A204.1 (cell line): ENCODE results near the gene NEU1.
"Not testable (repeated sequence)": the region's sequence is repeated elsewhere in the genome, so short reads cannot be mapped to it uniquely, and the experiment has no call there.

Experiments
- FAIRE-seq: peaks from 2 replicates; lab custom pipeline; 2012; peaks lifted over from hg19 to GRCh38; lab: Jason Lieb, UNC

Gene NEU1

DNA sequence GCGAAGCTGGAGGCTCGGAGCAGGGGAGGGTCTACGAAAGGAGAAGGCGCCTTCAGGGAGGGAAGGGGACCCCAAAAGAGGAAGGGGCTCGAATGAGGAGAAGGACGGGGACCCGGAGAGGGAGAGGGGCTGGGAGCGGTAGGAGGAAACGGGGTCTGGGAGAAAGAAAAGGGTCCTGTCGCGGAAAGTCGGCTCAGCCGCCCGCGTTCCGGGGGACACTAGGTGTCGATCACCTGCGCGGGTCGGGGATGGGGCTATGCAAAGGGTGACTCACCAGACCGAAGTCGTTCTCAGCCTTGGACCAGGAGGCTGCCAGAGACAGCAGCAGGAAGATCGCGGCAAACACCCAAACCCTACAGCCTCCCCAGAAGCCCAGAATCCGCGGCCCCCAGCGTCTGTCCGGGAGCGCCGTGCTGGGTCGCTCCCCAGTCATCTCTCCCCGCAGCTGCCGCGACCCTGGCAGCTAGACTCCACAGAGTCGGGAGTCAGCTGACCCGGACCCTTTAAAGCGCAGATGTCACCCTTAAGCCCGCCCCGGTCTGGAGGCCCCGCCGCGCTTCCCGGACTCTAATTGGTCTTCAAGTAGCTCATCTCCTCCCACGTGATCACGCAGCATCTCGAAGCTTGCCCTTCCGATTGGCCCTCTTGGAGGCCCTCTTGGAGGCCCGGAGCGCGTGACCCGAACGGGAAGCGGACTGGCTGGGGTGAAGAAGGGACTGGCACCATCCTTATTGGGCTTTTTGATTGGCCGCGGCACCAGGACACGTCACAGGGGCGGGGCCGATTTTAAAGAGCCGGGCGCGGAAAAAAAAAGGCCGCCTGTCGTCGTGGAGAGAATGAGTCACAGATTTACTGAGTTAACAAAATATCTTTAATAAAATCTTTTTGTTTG, at the start of gene NEU1:
NEU1 (minus strand) TSS at position 478 of the 892 bp plus-strand sequence; CDS start at position 433, 45 bp downstream.
- FAIRE-seq = peak; percentile 99

DNA sequence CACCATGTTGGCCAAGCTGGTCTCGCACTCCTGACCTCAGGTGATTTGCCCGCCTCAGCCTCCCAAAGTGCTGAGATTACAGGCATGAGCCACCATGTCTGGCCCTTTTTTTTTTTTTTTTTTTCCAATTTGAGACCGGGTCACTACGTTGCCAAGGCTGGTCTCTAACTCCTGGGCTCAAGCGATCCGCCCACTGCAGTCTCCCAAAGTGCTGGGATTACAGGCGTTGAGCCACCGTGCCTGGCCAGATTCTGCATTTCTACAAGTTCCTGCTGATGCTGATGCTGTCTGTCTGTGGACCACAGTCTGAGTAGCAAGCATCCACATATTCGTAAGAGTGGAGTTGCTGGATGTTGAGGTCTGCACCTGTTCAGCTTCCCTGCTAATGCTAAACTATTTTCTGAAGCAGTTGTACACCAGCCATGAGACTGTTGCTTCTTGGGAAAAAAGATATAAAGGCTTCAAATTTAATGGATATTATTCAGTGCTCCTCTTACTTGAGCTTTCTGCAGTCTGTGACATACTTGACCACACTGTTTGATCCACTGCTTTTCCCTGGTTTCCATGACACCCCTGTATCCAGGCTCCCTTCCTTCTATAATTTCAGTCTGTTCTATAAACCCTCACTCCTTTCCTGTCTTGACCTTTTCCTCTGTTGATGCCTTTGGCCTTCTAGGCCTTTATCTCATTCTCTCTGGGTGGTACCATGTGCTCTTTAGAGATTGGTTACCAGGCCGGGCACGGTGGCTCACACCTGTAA, 49.4 kb upstream of the NEU1 start:
- no peak for FAIRE-seq

DNA sequence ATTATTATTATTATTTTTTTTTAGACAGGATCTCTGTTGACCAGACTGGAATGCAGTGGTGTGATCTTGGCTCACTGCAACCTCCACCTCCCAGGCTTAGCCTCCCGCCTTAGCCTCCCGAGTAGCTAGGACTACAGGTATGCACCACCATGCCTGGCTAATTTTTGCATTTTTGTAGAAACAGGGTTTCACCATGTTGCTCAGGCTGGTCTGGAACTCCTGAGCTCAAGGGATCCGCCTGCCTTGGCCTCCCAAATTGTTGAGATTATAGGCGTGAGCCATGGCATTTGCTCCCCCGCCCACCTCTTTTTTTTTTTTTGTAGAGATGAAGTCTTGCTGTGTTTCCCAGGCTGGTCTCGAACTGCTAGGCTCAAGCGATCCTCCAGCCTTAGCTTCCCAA, 46.7 kb upstream of the NEU1 start:
- not testable (repeated sequence) for FAIRE-seq

DNA sequence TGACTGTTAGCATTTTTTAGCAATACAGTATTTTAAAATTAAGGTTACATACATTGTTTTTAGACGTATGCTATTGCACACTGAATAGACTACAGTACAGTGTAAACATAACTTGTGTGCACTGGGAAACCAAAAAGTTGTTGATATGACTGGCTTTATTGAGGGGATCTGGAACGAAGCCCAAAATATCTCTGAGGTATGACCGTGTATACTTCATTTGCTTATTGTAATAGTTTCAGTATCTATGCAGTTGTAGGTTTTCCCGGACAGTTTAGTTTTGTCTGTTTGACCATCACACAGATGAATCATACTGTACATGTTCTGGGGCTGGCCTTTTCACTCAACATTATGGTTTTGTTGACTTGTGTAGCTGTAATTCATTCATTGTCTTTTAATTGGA, 46.2 kb upstream of the NEU1 start:
- FAIRE-seq = no peak

DNA sequence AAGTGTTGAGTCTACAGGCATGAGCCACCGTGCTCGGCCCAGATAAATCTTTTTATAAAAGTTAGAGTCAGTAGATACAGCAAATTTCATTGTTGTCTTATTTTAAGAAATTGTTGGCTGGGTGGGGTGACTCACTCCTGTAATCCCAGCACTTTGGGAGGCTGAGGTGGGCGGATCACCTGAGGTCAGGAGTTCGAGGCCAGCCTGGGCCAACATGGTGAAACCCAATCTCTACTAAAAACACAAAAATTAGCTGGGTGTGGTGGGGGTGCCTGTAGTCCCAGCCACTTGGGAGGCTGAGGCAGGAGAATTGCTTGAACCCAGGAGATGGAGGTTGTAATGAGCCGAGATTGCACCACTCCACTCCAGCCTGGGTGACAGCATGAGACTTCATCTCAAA, 45.6 kb upstream of the NEU1 start:
- FAIRE-seq = not testable (repeated sequence)

DNA sequence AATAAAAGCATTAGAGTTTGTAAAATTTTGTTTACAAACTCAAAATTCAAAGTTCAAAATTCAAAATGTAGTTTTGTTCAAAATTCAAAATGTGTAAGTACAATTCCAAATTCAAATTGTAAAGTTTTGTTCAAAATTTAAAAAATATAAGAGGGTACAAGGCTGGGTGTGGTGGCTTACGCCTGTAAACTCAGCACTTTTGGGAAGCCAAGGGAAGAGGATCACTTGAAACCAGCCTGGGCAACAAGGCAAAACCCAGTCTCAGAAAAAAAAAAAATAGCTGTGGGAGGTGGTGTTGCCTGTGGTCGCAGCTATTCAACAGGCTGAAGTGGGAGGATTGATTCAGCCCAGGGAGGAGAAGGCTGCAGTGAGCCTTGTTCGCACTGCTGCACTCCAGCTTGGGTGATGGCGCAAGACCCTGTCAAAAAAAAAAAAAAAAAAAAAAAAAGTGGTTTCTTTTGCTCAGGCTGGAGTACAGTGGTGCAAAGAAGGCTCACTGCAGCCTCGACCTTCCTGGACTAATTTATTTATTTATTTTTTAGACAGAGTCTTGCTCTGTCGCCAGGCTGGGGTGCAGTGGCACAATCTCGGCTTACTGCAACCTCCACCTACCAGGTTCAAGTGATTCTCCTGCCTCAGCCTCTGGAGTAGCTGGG, 44.7 kb upstream of the NEU1 start:
- no peak for FAIRE-seq

DNA sequence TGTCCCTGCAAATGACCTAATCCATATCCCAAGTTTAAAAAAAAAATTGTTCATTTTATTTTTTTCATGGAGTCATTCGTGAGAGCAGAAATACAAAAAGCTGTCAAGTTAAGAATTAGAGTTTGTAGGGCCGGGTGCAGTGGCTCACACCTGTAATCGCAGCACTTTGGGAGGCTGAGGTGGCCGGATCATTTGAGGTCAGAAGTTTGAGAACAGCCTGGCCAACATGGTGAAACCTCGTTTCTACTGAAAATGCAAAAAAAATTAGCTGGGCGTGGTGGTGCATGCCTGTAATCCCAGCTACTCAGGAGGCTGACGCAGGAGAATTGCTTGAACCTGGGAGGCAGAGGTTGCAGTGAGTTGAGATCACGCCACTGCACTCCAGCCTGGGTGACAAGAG, 44.1 kb upstream of the NEU1 start:
- FAIRE-seq = not testable (repeated sequence)

DNA sequence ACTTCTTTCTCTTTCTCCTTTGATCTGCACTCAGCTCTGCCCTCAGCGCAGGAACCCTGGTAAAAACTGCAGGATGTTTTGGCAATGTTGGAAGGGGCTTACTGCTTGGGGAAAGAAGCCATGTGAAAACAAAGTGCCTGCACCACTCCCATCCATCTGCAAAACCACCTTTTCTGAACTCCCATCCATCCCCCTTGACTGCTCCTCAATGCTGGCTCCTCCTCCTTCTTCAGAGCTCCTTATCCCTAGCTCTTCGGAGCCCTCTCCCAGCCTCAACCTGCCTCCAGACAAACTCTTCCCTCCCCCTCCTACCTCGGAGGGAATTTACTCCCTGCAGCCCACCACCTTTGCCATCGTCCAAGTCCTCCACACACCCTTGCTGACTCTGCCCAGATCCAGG, 43.5 kb upstream of the NEU1 start:
- no peak for FAIRE-seq

DNA sequence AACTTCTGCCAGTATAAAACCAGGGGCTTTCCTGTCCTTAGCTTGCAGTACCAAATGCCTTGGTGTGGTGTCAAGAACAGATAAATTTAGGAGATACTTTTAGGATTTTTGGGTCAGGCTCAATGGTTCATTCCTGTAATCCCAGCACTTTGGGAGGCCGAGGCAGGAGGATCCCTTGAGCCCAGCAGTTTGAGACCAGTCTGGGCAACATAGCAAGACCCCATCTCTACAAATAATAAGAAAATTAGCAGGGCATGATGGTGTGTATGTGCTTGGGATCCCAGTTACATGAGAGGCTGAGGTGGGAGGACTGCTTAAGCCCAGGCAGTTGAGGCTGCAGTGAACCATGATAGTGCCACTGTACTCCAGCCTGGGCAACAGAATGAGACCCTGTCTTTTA, 42.4 kb upstream of the NEU1 start:
- FAIRE-seq = no peak

DNA sequence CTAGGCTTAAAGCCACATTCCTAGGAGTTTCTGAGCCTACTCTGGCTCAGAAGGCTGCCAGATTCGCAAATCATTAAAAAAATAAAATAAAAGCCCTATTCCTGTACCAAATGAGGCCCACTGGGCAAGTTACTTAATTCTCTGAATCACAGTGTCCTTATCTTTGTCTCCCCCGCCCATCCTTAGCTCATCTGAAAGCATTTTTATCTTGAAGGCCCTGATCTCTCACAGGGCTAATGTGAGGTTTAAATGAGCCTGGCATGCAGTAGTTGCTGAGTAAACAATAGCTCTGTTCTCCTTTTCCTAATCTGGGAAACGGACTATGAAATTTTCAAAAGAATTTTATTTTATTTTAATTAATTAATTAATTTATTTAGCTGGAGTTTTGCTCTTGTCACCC, 41.3 kb upstream of the NEU1 start:
- no peak for FAIRE-seq

DNA sequence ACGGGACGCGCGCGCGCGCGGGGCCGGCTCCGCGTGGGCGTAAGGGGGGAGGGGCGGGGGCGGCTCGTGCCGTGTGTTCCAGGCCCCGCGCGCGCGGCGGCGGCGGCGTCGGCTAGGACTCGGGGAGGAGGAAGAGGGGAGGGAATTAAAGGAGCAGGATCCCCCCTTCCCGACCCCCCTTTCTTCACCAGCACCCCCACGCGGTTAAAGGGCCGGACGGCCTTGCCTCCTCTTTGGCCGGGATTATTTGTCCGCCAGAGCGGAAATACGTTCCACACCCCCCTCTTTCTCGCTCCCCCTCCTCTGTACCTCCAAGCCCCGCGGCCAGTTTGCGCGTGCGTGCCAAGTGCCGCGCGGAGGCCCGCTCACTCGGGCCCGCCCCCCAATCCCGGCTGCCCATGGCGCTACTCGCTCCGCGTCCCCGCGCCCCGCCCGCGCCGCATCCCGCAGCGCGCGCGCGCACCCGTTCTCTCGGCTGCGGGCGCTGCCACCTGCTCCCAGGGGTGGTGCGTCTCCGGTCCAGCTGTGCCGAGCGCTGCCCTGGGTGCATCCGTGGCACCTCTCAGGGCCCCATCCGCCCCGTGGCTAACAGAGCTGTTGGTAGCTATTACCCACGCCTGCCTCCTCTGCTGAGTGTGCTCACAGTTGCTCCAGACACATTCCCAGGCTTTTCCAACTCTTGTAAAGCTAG, 39.5 kb upstream of the NEU1 start, which contains the start of gene ZBTB12:
ZBTB12 (minus strand) TSS at position 134 of the 691 bp plus-strand sequence. CDS start 781 bp downstream, outside the sequence.
- FAIRE-seq = no peak

DNA sequence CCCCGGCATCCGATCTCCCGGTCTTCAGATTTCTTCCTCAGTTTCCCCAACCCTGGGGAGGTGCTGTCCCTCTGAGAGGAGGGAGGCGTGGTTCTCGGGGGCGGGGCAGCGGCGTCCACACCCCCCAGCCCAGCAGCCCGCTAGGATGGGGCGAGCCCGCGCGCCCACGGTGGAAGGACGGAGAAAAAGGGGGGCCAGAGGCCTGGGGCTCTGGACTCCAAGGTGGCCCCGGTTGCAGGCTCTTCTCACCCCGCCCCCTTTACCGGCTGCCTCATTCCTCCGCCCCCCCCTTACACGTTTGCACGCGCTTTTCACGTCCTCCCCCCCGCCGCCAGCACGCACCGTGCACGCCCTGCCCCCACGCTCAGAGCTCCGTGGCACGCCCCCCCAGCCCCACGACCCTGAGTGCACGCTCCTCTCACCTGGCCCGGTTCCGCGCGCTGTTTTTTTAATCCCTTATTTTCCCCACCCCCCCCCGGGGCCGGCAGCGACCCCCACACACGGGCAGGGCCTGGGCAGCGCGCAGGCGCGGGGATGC, 38.9 kb upstream of the NEU1 start:
- FAIRE-seq = no peak

DNA sequence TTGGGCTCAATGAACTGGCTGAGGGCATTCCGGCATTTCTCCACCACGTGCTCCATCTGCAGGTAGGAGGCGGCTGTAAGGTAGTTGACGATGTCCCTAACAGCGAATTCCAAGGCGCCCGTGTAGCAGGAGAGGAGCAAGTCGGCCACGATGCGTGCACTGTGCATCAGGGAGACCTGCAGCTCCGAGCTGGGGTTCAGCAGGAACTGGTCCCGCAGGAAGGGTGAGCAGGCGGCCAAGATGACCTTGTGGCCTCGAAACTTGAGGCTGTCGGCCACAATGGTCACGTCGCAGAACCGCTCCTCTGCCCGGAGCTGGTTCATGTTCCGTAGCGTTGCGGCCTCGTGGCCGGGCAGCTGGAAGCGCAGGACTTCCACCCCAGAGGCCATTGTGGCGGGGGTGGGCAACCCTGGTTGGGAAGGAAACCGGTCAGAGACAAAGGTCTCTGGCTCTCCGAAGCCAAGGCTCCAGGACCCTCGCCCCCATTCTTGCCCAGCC, 38.3 kb upstream of the NEU1 start:
- no peak for FAIRE-seq

DNA sequence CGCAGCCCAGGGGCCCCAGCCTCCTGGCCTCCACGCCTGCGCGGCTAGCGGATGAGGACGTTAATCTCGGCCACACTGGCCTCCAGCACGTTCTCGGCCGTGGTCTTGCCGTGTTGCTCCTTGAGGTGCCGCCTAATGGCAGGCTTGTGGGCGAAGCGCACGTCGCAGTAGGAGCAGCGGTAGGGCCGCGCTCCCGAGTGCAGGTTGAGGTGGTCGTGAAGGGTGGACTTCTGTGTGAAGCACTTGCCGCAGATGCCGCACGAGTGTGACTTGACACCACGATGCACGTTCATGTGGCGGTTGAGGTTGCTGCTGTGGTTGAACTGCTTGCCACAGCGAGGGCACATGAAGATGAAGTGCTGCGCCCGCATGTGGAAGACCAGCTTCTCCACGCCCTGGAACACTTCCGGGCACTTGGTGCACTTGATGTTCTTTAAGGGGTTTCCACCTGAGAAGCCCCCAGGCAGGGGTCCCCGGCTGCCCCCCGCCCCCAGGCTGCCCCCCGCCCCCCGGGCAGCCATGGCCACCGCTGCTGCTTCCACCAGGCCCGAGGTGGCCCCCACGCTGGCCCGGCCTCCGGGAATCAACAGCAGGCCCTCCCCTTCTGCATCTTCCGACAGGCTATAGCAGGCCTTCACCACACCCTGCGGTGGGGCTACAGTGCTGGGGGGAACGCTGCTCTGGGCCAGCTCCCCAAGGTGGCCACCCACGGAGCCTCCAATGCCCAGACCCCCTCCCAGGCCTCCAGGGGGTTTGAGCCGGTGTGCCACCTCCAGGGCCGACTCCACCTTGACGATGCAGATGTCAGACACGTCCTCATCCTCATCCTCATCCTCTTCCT, 37.5 kb upstream of the NEU1 start:
- no peak for FAIRE-seq

DNA sequence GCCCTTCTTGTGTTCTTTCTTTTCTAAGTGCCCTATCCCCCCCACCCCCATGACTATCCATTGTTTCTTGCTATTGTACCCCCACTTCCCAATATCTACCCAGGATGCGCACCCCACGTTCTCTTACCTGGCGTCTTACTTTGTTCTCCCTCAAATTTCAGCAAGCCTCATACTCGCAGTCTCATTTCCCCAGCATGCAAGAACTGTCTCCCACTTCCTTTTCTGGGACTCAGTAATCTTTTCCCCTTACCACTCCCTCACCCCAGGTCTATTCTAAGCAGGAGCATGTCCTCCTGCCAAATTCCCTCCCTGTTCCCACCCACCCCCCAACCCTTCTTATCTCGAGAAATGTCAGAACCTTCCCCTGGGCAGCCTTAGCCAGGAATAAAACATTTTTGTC, 36.6 kb upstream of the NEU1 start:
- FAIRE-seq = no peak

DNA sequence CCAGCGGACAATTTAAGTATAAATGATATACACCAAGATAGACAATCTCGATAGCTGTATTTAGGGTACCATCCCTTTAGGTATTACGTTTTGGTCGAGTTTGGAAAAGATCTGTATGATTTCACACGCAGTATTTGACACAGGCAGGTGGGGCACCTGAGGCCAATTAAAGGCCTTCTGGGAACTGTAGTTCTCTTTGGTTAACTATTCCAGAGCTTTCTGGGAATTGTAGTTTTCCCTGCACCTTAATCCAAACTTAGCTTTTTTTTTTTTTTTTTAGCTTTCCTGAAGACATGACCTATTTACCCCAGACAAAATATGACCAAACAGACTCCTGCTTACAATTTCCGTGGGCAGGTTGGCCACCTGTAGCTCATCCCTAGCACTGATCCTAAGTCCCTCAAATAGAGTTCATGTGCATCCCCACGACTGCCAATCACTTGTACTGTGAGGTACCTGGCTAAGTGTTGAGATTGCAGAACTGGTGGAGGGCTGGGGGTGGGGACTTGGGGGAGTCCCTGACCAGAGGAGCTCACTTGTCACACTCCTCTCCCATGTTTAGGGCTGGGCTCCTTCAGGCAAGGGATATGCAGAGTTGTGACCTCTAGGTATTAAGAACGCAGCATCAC, 35.9 kb upstream of the NEU1 start:
- FAIRE-seq = no peak

DNA sequence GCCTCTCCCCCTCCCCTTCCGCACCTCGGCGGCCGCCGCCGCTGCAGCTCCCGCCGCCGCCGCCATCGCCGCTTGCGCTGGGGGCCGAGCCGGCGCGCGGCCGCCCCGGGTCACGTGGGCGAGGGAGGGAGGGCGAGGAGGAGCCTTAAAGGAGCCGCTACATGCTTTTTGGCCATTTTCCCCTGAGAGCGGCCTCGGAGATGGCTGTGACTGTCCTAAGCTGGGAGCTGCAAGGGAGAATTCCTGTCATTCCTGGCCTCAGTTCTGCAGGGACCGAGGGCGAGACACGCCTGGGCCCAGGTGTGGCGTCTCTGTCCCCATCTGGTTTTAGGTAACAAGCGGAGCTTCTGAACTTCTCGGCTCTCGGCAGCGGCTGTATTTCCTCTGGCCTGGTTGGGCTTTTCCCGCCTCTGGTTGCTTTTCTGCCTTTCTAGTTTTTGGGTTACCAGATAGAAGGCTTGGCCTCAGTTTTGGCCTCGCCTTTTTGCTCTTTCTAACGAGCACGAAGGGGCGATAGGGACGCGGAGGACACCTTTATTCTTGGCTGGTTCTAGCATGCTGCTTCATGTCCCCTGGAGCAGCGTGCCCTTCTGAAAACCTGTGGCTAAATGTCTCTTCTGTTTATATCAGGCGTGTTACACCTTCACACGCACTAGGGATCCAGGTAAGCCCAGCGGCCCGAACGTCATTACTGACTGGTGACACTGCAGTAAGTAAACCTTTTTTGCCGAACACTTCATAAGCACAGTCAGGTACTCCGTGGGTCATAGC, 35.2 kb upstream of the NEU1 start, which contains the start of gene EHMT2:
EHMT2 (minus strand) TSS at position 87 of the 771 bp plus-strand sequence; CDS start at position 66, 21 bp downstream.
- no peak for FAIRE-seq

DNA sequence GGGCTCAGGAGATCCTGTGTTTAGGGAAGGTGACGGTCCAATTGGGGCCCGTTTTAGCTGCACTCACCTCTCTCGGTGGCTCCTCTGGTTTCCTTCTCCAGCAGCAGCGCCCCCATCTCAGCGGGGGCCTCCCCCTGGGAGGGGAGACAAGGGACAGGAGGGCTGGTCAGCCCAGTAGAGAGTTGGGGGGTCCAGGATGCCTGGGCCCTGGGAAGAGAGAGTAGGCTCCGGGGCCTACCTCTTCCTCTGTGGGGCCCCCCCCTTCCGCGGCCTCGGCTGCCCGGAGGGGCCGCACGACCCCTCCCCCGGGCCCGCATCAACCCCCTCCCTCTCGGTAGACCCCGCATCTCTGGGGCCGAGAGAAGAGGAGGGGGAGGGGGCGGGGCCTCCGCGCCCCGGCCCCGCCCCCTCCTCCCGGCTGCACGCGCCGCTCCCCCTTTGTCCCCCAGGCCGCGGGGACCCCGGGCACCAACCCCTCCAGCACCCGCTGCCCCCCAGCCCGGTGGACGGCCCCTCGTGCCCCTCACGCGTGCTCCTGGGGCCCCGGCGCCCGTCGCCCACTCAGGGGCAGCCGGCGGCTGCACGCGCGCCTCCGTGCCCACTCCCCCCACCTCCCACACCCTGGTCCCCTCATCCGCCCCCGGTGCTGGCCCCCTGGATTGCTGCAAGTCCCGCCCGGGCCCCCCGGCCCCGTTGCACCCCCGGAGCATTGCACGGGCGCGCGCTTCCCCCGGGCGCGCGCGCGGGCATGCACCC, 34.4 kb upstream of the NEU1 start:
- no peak for FAIRE-seq

DNA sequence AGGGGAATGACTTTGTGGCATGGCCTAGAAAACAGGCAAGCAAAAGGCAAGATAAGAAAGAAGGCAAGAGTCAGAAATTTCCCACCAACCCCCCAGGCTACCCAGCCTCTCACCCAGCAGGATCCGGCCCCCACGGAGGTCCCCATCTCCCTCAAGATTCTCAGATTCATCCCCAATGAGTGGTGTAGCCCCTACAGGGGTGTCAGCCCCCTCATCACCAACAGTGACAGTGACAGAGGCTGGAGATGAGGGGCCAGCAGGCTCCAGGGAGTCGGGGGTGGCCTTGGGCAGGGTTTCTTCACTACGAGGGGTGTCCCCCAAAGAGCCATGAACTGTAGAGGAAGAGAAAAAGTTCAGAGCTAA, 33.9 kb upstream of the NEU1 start:
- FAIRE-seq = no peak
